Vagina (tissue), 2 donors: Measurements from ENCODE around the gene FXR1. TPM values are rescaled to one million over a fixed set of nuclear protein-coding genes. Genes with fewer than 3 reads are reported as not detected.

Experiments
- DNase-seq, 2 donors: peaks; one replicate each; pipeline ENCODE4 v3.0.0-alpha.2; 2017; ENCODE audit errors: extremely low spot score in 2 of 2
- H3K27ac ChIP-seq: fragments of 200-600 bp; sonication (generic); one replicate; pipeline ENCODE4 v1.5.1; 2019
- H3K27me3 ChIP-seq: fragments of 200-600 bp; sonication (generic); one replicate; pipeline ENCODE4 v1.5.1; 2019
- H3K36me3 ChIP-seq, 2 donors: fragments of 200-600 bp; sonication (generic); one replicate each; pipeline ENCODE4 v1.5.1; 2017 to 2019
- H3K4me1 ChIP-seq: fragments of 200-600 bp; sonication (generic); one replicate; pipeline ENCODE4 v1.5.1; 2019
- H3K4me3 ChIP-seq, 2 donors: fragments of 200-600 bp; sonication (generic); 1 replicate in 1 of 2; 2 replicates in 1 of 2; pipeline ENCODE4 v1.5.1; 2016 to 2019
- H3K9me3 ChIP-seq: fragments of 200-600 bp; sonication (generic); one replicate; pipeline ENCODE4 v1.5.1; 2019
- CTCF ChIP-seq, 3 experiments: fragments of 450-650 bp in 2 of 3; fragments of 200-600 bp in 1 of 3; sonication (generic) in 1 of 3; IDR thresholded peaks; one replicate each; pipeline ENCODE4 v1.5.1; 2017 to 2019; ENCODE audit warnings: antibody characterized with exemption in 3 of 3, mild to moderate bottlenecking in 2 of 3, moderate library complexity in 2 of 3
- POLR2A ChIP-seq, 2 donors: fragments of 450-650 bp; IDR thresholded peaks; one replicate each; pipeline ENCODE4 v1.6.1; 2017; ENCODE audit warnings: antibody characterized with exemption in 2 of 2, mild to moderate bottlenecking in 2 of 2, moderate library complexity in 2 of 2
- POLR2AphosphoS5 ChIP-seq, 2 donors: sonication (generic); formaldehyde crosslinking; IDR thresholded peaks; one replicate each; pipeline ENCODE4 v1.9.0; 2017; ENCODE audit warnings: antibody characterized with exemption in 2 of 2, mild to moderate bottlenecking in 2 of 2, low read depth in 1 of 2; ENCODE audit not compliant: insufficient read depth in 1 of 2
- intact Hi-C: fragments of 100-400 bp; cut with DNase I; formaldehyde crosslinking; loops from one replicate; pipeline ENCODE4 v1.15.1; 2023
- total RNA-seq: library from RNA; depleted of rRNA; stranded (reverse); fragments of >200 nt; gene quantifications from one replicate; pipeline ENCODE4 v1.2.3, GENCODE V29; 2016

Gene FXR1
- total RNA-seq, 1 donor from 2014 or later: 99.7 TPM

- Histone ChIP-seq H3K4me1 (no peaks in the 10 kb centered on the region), H3K4me3 (no peak overlapping the region), H3K36me3 (no peaks in the 10 kb centered on the region), H3K9me3 (no peaks in the 10 kb centered on the region), H3K27ac (no peak overlapping the region), H3K27me3 (no peaks in the 10 kb centered on the region)
- DNase-seq: no peak
- intact Hi-C loops: no loop called here
- TF ChIP-seq POLR2AphosphoS5 (IDR thresholded peaks at IDR 0.05; ENCODE audit: insufficient read depth in 1 of 2, low read depth in 1 of 2) (no peak), POLR2A (IDR thresholded peaks at IDR 0.05) (no peak), CTCF (IDR thresholded peaks at IDR 0.05) (no peak)
Measured at GRCh38 chr3:181030948-181031347, 118.5 kb downstream of the FXR1 start.

Other genes with a start within 250 kb of the FXR1 start
- not detected for gene CCDC39, start 233.2 kb upstream of the FXR1 start, total RNA-seq
- 38.1 TPM for gene DNAJC19, start 77.1 kb downstream of the FXR1 start, total RNA-seq